H1 (cell line): ENCODE data around the gene NUDT12. TPM values are rescaled to one million over a fixed set of nuclear protein-coding genes. Genes with fewer than 3 reads are reported as not detected.

Experiments used
- BRCA1 ChIP-seq: IDR thresholded peaks from 2 replicates; pipeline ENCODE4 v1.6.1; 2012; ENCODE audit warnings: low read depth, low read length, improper control_type of control experiment
- KDM1A ChIP-seq: fragments of 200-600, 300-600 bp; sonication (generic); IDR thresholded peaks from 2 replicates; pipeline ENCODE4 v1.7.1; 2016; ENCODE audit warnings: mild to moderate bottlenecking, low read length, borderline replicate concordance
- RBBP5 ChIP-seq: IDR thresholded peaks from 2 replicates; pipeline ENCODE4 v1.7.1; 2012; ENCODE audit warnings: low read depth, mild to moderate bottlenecking, inconsistent platforms, low read length, moderate library complexity, borderline replicate concordance
- SIN3A ChIP-seq, 2 experiments: IDR thresholded peaks in 1 of 2; conservative IDR thresholded peaks in 1 of 2; 2 replicates each; pipeline ENCODE4 v1.6.1; 2011 to 2012; ENCODE audit warnings: low read length in 2 of 2, improper control_type of control experiment in 1 of 2, low read depth in 1 of 2, mild to moderate bottlenecking in 1 of 2
- SP2 ChIP-seq: IDR thresholded peaks from 2 replicates; pipeline ENCODE4 v1.6.1; 2012; ENCODE audit warnings: mild to moderate bottlenecking, low read length, inconsistent platforms
- SP4 ChIP-seq: IDR thresholded peaks from 2 replicates; pipeline ENCODE4 v1.6.1; 2012; ENCODE audit warnings: low read length, inconsistent platforms
- TBP ChIP-seq: IDR thresholded peaks from 2 replicates; pipeline ENCODE4 v1.6.1; 2011; ENCODE audit warnings: low read depth, low read length, improper control_type of control experiment
- TEAD4 ChIP-seq: IDR thresholded peaks from 2 replicates; pipeline ENCODE4 v1.6.1; 2012; ENCODE audit warnings: low read depth, low read length, inconsistent platforms, mixed read lengths
- polyA plus RNA-seq, 7 experiments: library from polyadenylated mRNA; depleted of rRNA in 3 of 7; stranded (reverse) in 5 of 7; unstranded in 2 of 7; fragments of >200 nt in 5 of 7; fragments of 200-250 nt in 2 of 7; gene quantifications; 1 replicate in 5 of 7; 2 replicates in 1 of 7; 4 replicates in 1 of 7; pipeline versions ENCODE4 v1.2.1 to v1.2.3, GENCODE V29; 2011 to 2013; ENCODE audit warnings: missing spikeins in 2 of 7, mixed read lengths in 2 of 7
- total RNA-seq: library from RNA; stranded (reverse); fragmentation: NEBNext Ultra II Directional; extraction: Animal tissue kit (Norgen Biotek cat#: 25700); gene quantifications from 2 replicates; pipeline ENCODE4 v1.2.1, GENCODE V29; 2021

The NUDT12 gene
- total and polyA plus RNA-seq, 2 of the 8 experiments (the other 6 are each of a cell fraction or from before 2014, with no cell fraction given) = 3.6 to 12.5 TPM

GRCh38 chr5:103510851-103511553, 51.6 kb downstream of the NUDT12 start (continued):
- TF ChIP-seq SIN3A (conservative IDR thresholded peaks at IDR 0.05 in 1 of 2, IDR thresholded peaks at IDR 0.05 in 1 of 2; ENCODE audit: low read depth in 1 of 2, low read length in 2 of 2) = no peak
- no peak for TF ChIP-seq SP2
- no peak for TF ChIP-seq TEAD4
- TF ChIP-seq BRCA1 = no peak
- no peak for TF ChIP-seq RBBP5
- no peak for TF ChIP-seq KDM1A
- no peak for TF ChIP-seq SP4
- TF ChIP-seq TBP = no peak
